Measurements from ENCODE around the gene TLL2. TPM values are rescaled to one million over a fixed set of nuclear protein-coding genes. Genes with fewer than 3 reads are reported as not detected.
A peak's percentile ranks its signal among the peaks of the same experiment; 100 is the strongest.

The TLL2 gene
- polyA plus RNA-seq, 2 of the 4 experiments (the other 2 are of a cell fraction) = 0.08 to 0.13 TPM

DNA sequence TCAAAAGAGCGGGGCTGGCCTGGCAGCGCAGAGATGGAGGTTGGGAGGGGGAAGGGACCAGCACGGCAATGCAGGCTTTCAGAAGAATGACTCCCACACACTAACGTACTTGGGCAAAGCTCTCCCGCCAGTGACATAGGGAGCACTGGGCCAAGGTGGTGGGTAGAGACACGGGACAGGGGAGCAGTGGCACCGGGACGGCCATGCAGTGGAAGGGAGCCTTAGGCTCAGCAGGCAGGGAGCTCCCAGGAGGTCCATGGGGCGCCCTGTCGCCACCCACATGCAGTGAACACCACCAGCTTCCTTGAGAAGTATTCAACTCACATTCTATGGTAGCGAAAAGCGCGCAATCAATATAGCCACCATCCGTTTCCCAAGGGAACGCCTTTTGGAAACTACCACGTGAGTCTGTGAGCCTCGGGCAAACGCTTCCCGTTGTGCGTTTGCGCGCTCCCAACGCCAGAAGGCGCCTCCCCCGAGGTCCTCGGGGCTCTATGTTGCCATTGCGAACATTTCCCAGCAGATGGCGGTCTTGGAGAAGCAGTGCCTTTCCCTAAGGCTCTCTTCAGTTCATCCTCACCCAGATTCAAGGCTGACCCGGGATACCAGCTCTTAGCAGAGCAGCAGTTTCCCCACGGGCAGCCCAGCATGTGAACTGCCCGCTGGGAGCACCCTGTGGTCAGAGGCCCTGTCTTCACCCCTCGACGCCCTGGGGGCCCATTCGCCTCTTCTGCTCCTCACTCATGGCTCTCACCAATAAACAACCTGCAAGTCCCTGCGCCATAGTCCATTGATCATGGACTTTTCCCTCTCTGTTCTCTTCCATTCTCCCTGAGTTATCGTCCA, 138.5 kb downstream of the TLL2 start (continued):
- TF ChIP-seq CBX2 (IDR thresholded peaks at IDR 0.05; ENCODE audit: borderline replicate concordance, low read depth) (no peak), ZNF302 (CRISPR knock-in tag; IDR thresholded peaks at IDR 0.05) (no peak), ESRRA (IDR thresholded peaks at IDR 0.05; ENCODE audit: borderline replicate concordance, low read length) (no peak), POLR2AphosphoS2 (conservative IDR thresholded peaks at IDR 0.05; ENCODE audit: low read length) (no peak), FOSB (CRISPR knock-in tag; IDR thresholded peaks at IDR 0.05) (no peak), HEYL (CRISPR knock-in tag; IDR thresholded peaks at IDR 0.05) (no peak), NPAS2 (CRISPR knock-in tag; IDR thresholded peaks at IDR 0.05; ENCODE audit: borderline replicate concordance) (no peak), RCOR1 (IDR thresholded peaks at IDR 0.05; ENCODE audit: low read depth, low read length) (no peak), POLR2A (IDR thresholded peaks at IDR 0.05; ENCODE audit: low read length) (peak; percentile 30), EHMT2 (IDR thresholded peaks at IDR 0.05; ENCODE audit: low read depth) (no peak), JUN (IDR thresholded peaks at IDR 0.05) (0 out of 5 replicates have a peak, but pooled peaks of 1 of the 2 experiments have one; percentile 28), KDM5A (IDR thresholded peaks at IDR 0.05) (no peak), EP300 (IDR thresholded peaks at IDR 0.05) (no peak), MAZ (IDR thresholded peaks at IDR 0.05; ENCODE audit: borderline replicate concordance, low read depth, low read length) (no peak), HOXB13 (CRISPR knock-in tag; IDR thresholded peaks at IDR 0.05; ENCODE audit: low read depth) (no peak), SMC3 (IDR thresholded peaks at IDR 0.05) (peak; percentile 71), CEBPB (IDR thresholded peaks at IDR 0.05) (no peak), NFE2L2 (conservative IDR thresholded peaks at IDR 0.05; ENCODE audit: low read length) (no peak), BHLHE40 (IDR thresholded peaks at IDR 0.05; ENCODE audit: low read depth, low read length) (no peak; the same call in 1 of the 2 replicates), MAFK (IDR thresholded peaks at IDR 0.05; ENCODE audit: partially characterized antibody) (no peak), ZC3H11A (IDR thresholded peaks at IDR 0.05) (no peak), CHD2 (IDR thresholded peaks at IDR 0.05; ENCODE audit: low read length, partially characterized antibody) (no peak), ZSCAN20 (CRISPR knock-in tag; IDR thresholded peaks at IDR 0.05) (no peak)
- TF ChIP-seq, protein P1, sequence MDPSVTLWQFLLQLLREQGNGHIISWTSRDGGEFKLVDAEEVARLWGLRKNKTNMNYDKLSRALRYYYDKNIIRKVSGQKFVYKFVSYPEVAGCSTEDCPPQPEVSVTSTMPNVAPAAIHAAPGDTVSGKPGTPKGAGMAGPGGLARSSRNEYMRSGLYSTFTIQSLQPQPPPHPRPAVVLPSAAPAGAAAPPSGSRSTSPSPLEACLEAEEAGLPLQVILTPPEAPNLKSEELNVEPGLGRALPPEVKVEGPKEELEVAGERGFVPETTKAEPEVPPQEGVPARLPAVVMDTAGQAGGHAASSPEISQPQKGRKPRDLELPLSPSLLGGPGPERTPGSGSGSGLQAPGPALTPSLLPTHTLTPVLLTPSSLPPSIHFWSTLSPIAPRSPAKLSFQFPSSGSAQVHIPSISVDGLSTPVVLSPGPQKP (IDR thresholded peaks at IDR 0.05; ENCODE audit: low read depth, low read length) = no peak
- TF ChIP-seq, protein P2, sequence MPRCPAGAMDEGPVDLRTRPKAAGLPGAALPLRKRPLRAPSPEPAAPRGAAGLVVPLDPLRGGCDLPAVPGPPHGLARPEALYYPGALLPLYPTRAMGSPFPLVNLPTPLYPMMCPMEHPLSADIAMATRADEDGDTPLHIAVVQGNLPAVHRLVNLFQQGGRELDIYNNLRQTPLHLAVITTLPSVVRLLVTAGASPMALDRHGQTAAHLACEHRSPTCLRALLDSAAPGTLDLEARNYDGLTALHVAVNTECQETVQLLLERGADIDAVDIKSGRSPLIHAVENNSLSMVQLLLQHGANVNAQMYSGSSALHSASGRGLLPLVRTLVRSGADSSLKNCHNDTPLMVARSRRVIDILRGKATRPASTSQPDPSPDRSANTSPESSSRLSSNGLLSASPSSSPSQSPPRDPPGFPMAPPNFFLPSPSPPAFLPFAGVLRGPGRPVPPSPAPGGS (IDR thresholded peaks at IDR 0.05) = no peak
- TF ChIP-seq, protein P3, sequence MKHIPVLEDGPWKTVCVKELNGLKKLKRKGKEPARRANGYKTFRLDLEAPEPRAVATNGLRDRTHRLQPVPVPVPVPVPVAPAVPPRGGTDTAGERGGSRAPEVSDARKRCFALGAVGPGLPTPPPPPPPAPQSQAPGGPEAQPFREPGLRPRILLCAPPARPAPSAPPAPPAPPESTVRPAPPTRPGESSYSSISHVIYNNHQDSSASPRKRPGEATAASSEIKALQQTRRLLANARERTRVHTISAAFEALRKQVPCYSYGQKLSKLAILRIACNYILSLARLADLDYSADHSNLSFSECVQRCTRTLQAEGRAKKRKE (CRISPR knock-in tag; IDR thresholded peaks at IDR 0.05; ENCODE audit: low read depth) = no peak
- TF ChIP-seq, protein P4, sequence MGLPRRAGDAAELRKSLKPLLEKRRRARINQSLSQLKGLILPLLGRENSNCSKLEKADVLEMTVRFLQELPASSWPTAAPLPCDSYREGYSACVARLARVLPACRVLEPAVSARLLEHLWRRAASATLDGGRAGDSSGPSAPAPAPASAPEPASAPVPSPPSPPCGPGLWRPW (IDR thresholded peaks at IDR 0.05) = no peak
